Stimulated activated CD4-positive, alpha-beta T cell treated with anti-CD3 and anti-CD28 coated beads, Interleukin-4, amount 100 ng/mL, for 48 hours (primary cell): Measurements from ENCODE around the gene ARRDC1.
A peak's percentile ranks its signal among the peaks of the same experiment; 100 is the strongest.
"Not testable (repeated sequence)": the region's sequence is repeated elsewhere in the genome, so short reads cannot be mapped to it uniquely, and the experiment has no call there.

Experiments used
- DNase-seq, 2 donors: peaks; one replicate each; pipeline ENCODE4 v3.0.0-alpha.2; 2020; ENCODE audit warnings: low read depth in 2 of 2

ARRDC1 gene, protein sequence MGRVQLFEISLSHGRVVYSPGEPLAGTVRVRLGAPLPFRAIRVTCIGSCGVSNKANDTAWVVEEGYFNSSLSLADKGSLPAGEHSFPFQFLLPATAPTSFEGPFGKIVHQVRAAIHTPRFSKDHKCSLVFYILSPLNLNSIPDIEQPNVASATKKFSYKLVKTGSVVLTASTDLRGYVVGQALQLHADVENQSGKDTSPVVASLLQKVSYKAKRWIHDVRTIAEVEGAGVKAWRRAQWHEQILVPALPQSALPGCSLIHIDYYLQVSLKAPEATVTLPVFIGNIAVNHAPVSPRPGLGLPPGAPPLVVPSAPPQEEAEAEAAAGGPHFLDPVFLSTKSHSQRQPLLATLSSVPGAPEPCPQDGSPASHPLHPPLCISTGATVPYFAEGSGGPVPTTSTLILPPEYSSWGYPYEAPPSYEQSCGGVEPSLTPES

GRCh38 chr9:137605121-137606004 lies at the start of gene ARRDC1:
Gene ARRDC1 (plus strand): TSS chr9:137605686. CDS start chr9:137605718, 32 bp downstream.
- peak; percentile 88 to 94 for DNase-seq

- no peak for DNase-seq
Observed at GRCh38 chr9:137556069-137556838, 49.2 kb upstream of the ARRDC1 start.

GRCh38 chr9:137558127-137558526 lies 47.4 kb upstream of the ARRDC1 start:
- no peak for DNase-seq

GRCh38 chr9:137564134-137564533 lies 41.4 kb upstream of the ARRDC1 start:
- DNase-seq: no peak

GRCh38 chr9:137564817-137565411 lies 40.6 kb upstream of the ARRDC1 start:
- DNase-seq: no peak

DNA sequence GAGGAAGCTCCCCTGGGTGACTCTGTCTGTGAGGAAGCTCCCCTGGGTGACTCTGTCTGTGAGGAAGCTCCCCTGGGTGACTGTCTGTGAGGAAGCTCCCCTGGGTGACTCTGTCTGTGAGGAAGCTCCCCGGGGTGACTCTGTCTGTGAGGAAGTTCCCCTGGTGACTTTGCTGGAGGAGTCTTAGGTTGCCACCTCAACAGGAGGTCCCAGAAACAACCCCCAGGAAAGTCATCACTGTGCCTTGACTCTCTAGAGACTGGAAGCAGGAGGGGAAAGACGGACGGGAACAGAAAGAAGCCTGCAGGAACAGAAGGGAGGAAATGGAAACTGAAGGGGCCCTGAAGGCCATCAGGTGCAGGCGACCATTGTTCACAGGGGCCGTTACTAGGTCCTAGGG lies 37.0 kb upstream of the ARRDC1 start:
- not testable (repeated sequence) for DNase-seq

DNA sequence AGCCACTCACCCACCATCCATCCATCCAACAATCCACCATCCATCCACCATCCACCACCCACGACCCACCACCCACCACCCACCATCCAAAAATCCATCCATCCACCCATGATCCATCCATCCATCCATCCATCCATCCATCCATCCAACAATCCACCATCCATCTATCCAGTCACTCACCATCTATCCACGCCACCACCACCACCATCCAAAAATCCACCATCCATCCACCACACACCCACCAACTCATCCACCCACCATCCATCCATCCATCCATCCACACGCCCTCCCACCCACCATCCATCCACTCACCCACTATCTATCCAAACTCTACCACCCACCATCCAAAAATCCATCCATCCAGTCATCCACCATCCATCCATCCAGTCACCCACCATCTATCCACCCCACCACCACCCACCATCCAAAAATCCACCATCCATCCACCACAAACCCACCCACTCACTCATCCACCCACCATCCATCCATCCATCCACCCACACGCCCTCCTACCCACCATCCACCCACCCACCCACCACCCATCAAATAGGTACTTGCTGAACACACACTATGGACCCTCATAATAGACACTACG lies 35.8 kb upstream of the ARRDC1 start:
- no peak for DNase-seq

DNA sequence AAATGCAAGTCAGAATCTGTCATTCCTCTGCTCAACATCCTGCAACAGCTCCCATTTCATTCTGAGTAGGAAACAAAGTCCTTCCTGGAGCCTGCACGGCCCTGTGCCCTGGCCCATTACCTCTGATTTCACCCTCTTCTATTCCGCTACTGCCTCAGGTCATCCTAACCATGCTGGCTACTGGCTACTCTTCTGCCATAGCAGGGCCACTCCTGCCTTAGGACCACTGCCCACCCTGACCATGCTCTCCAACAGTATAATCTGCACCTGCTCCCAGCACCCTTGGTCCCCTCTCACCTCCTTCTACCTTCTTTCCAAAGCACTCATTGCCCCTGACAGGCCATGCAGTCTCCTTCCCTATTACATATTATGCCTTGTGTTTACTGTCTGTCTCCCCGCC lies 34.9 kb upstream of the ARRDC1 start:
- DNase-seq: no peak

GRCh38 chr9:137574192-137574591 lies 31.3 kb upstream of the ARRDC1 start:
- DNase-seq: no peak

- no peak for DNase-seq
Observed at GRCh38 chr9:137575364-137575715, 30.1 kb upstream of the ARRDC1 start.

GRCh38 chr9:137575716-137576411 lies 29.6 kb upstream of the ARRDC1 start:
- no peak for DNase-seq

DNA sequence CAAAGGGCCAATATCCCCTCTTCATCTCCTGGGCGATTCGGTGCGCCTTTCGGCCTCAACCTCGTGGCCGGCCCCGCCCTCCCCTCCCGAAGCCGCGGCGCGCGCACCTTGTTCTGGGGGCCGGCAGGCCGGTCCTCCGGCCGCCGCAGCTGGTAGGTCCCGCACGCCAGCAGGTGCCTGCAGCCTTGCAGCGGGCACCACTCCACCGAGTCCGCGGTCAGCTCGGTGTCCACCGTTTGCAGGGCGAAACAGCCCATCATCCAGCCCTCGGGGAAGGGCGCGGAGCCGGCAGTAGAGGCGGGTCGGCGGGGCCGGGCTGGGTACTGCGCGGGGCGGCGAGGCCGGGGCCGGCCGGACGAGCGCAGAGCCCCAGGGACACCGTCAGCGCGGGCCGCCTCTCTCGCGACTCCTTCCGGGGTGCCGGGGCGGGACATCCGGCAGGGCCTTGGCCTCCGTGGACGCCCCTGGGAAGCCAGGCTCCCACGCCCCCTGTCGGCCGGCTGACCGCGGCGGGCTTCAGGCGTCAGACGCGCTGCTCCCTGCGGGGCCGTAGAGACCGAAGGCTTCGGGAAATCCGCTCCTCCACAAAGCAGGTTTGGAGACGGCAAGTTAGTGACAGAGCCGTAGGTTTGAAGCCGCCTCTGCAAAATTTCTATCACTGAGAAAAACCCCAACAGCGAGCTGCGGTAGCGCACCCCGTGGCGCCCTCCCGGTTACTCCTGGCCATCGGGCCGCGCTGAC lies 26.8 kb upstream of the ARRDC1 start, which contains the start of gene DPH7:
Gene DPH7, minus strand, starts transcription at position 408 of the 741 bp plus-strand sequence. Its CDS starts 148 bp downstream, at position 260.
- peak; percentile 94 to 96 for DNase-seq

DNA sequence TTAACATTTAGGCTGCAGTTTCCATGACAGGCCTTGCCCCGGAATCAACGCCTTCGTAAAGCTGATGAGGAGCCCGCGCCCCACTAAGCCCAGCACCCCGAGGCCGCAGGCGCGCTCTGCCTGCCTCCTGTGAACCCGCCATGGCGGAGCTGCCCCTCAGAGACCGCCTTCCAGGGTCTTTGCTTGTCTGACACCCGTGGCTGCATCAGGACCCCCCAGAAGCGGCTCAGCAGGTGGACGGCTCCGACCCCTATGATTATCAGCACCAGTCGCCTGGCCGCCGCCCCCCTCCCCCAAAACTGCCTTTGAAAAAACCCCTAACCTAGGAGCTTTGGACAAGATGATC lies 26.3 kb upstream of the ARRDC1 start:
- DNase-seq: no peak

GRCh38 chr9:137580209-137580953 lies 25.1 kb upstream of the ARRDC1 start:
- no peak for DNase-seq

GRCh38 chr9:137580954-137581322 lies 24.5 kb upstream of the ARRDC1 start:
- no peak for DNase-seq

DNA sequence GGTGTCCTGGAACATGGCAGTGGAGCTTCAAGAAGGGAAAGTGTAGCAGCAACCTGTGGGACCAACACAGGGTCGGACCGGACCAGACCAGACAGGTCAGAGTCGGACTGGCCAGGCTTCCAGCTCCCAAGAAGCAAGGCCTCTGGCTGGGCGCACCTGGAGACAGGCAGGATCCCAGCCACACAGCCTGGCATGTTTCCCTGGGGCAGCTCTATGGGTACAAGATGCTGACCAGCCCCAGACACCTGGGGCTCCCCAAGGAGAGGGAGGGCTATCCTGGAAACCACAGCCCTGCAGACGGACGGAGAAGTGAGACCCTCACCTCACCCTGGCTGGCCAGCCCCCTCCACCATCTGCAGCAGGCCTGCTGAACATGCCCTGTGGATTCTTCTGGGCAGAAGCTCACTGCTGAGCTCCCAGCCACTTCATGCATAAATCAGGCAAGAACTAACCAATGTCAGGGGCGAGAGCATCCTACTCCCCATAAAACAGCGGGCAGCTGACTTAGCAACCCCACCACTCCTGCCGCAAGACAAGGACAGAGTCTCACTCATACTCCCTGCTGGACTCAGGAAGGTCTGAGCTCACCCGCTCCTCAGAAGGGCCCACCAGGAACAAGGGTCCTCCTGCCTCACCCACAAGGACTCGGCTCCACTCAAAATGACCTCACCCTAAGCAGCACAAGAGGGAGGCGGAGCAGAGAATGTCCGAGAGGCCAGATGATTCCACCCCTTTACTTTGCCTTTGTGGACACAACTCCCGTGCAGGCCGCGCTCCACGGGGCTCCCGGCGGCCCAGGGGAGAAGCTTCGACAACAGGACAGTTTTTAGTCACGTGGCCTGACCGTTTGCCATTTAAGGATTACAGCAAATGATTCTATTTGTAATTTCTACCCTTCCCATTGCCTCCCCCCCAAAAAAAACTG lies 23.9 kb upstream of the ARRDC1 start:
- DNase-seq: no peak

DNA sequence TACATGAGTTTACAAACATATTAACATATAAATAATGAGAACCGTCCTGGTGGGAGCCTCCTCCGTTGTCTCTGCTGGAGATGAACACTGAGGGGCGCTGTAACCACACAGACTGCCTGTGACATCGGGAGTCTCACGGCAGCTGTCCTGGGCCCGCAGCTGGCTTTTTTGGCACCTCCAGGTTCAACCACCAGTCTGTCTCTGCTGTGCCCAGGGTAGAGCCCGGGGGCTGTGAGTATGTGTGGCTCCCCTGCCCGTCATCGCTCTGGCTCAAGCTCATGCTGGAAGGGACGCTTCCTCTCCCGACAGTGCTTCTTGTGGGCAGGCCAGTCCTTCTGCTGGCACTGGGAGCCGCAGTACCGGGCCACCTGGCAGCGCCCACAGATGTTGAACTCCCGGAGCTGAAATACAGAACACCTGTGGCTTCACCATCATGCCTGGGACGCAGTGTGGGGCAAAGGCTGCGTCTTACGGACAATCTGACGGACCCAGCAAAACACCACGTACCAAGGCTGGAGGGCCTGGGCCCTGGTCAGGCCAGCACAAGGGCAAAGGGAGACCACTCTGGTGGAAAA lies 23.1 kb upstream of the ARRDC1 start:
- DNase-seq: no peak

GRCh38 chr9:137583347-137583746 lies 22.1 kb upstream of the ARRDC1 start:
- DNase-seq: no peak
